Neural progenitor cell (in vitro differentiated cells): ENCODE measurements around the gene KCNMB2.

Experiments used
- CTCF ChIP-seq: fragments of 200-600 bp; sonication (generic); IDR thresholded peaks from 2 replicates; pipeline ENCODE4 v1.5.1; 2017; ENCODE audit warnings: antibody characterized with exemption, mild to moderate bottlenecking
- EZH2 ChIP-seq: fragments of 200-600 bp; sonication (generic); IDR thresholded peaks from 2 replicates; pipeline ENCODE4 v1.6.1; 2017; ENCODE audit warnings: antibody characterized with exemption, mild to moderate bottlenecking, moderate library complexity

GRCh38 chr3:178634975-178635374 lies 98.7 kb downstream of the KCNMB2 start:
- TF ChIP-seq EZH2 = no peak
- TF ChIP-seq CTCF = no peak
